Dendritic cell treated with granulocyte-macrophage colony-stimulating factor and Interleukin-4, amounts not matched to agents 40 ng/mL and 50 ng/mL, for 4 days (primary cell): ENCODE results near the gene RINL.
"Not testable (repeated sequence)": the region's sequence is repeated elsewhere in the genome, so short reads cannot be mapped to it uniquely, and the experiment has no call there.

Source experiments
- H3K27ac Mint-ChIP-seq: one replicate; pipeline ENCODE4 v1.8.0; 2022; ENCODE audit warnings: mild to moderate bottlenecking, mixed read lengths
- H3K27me3 Mint-ChIP-seq: one replicate; pipeline ENCODE4 v1.8.0; 2022; ENCODE audit warnings: mild to moderate bottlenecking, mixed read lengths
- H3K36me3 Mint-ChIP-seq: one replicate; pipeline ENCODE4 v1.8.0; 2022; ENCODE audit warnings: low read depth, mixed read lengths
- H3K4me1 Mint-ChIP-seq: one replicate; pipeline ENCODE4 v1.8.0; 2022; ENCODE audit warnings: low read depth, mixed read lengths
- H3K4me3 Mint-ChIP-seq: one replicate; pipeline ENCODE4 v1.8.0; 2022; ENCODE audit warnings: mild to moderate bottlenecking, moderate library complexity, mixed read lengths
- H3K9me3 Mint-ChIP-seq: one replicate; pipeline ENCODE4 v1.8.0; 2022; ENCODE audit warnings: mixed read lengths
- intact Hi-C: fragments of 100-400 bp; cut with micrococcal nuclease; formaldehyde crosslinking; loops from one replicate; pipeline ENCODE4 v1.15.0; 2022

Gene RINL

GRCh38 chr19:38855751-38856150, 22.3 kb downstream of the RINL start:
- H3K9me3 Mint-ChIP-seq, intact Hi-C loops, H3K4me3 Mint-ChIP-seq, H3K27me3 Mint-ChIP-seq, H3K27ac Mint-ChIP-seq: not testable (repeated sequence)
- peaks cover 31% of the 10 kb centered on the region for H3K4me1 Mint-ChIP-seq
- peaks cover 20% of the 10 kb centered on the region for H3K36me3 Mint-ChIP-seq

GRCh38 chr19:38854961-38855360, 23.1 kb downstream of the RINL start:
- Mint-ChIP-seq H3K36me3 (peaks cover 25% of the 10 kb centered on the region), H3K4me1 (peaks cover 31% of the 10 kb centered on the region)
- H3K4me3 Mint-ChIP-seq, H3K27me3 Mint-ChIP-seq, intact Hi-C loops, H3K9me3 Mint-ChIP-seq, H3K27ac Mint-ChIP-seq: not testable (repeated sequence)

GRCh38 chr19:38853214-38853613, 24.9 kb downstream of the RINL start:
- intact Hi-C loops: no loop called here
- Mint-ChIP-seq H3K36me3 (peaks cover 40% of the 10 kb centered on the region), H3K4me3 (peak overlapping the region; percentile 85), H3K27me3 (peaks cover 6% of the 10 kb centered on the region), H3K9me3 (no peaks in the 10 kb centered on the region), H3K27ac (peak overlapping the region; percentile 99), H3K4me1 (peaks cover 40% of the 10 kb centered on the region)

- Mint-ChIP-seq H3K27ac (peak overlapping the region; percentile 99), H3K4me3 (peak overlapping the region; percentile 85), H3K36me3 (peaks cover 48% of the 10 kb centered on the region), H3K27me3 (peaks cover 6% of the 10 kb centered on the region), H3K4me1 (peaks cover 40% of the 10 kb centered on the region), H3K9me3 (no peaks in the 10 kb centered on the region)
- intact Hi-C loops: loop anchor here (1.0 kb wide), 1 partner anchor 17 kb away; no protein-coding TSS in a partner anchor
Measured at GRCh38 chr19:38852231-38853044, 25.6 kb downstream of the RINL start.

GRCh38 chr19:38851622-38852230, 26.3 kb downstream of the RINL start:
- intact Hi-C loops: loop anchor here (1.0 kb wide), 1 partner anchor 18 kb away; no protein-coding TSS in a partner anchor
- Mint-ChIP-seq H3K27ac (peak overlapping the region; percentile 99), H3K9me3 (no peaks in the 10 kb centered on the region), H3K36me3 (peaks cover 55% of the 10 kb centered on the region), H3K4me3 (peak overlapping the region; percentile 88), H3K27me3 (peaks cover 6% of the 10 kb centered on the region), H3K4me1 (peaks cover 37% of the 10 kb centered on the region)

GRCh38 chr19:38850976-38851621, 27.0 kb downstream of the RINL start:
- peak overlapping the region; percentile 99 for H3K27ac Mint-ChIP-seq
- peaks cover 2% of the 10 kb centered on the region for H3K27me3 Mint-ChIP-seq
- no peaks in the 10 kb centered on the region for H3K9me3 Mint-ChIP-seq
- peaks cover 31% of the 10 kb centered on the region for H3K4me1 Mint-ChIP-seq
- intact Hi-C loops: loop anchor here (1.0 kb wide), 1 partner anchor 48 kb away; the partner anchor contains the start of genes NFKBIB and SIRT2
- H3K4me3 Mint-ChIP-seq: peak overlapping the region; percentile 88
- H3K36me3 Mint-ChIP-seq: peaks cover 61% of the 10 kb centered on the region

GRCh38 chr19:38850436-38850975, 27.6 kb downstream of the RINL start:
- H3K36me3 Mint-ChIP-seq: peaks cover 67% of the 10 kb centered on the region
- no peaks in the 10 kb centered on the region for H3K9me3 Mint-ChIP-seq
- peak overlapping the region; percentile 99 for H3K27ac Mint-ChIP-seq
- H3K27me3 Mint-ChIP-seq: no peaks in the 10 kb centered on the region
- H3K4me1 Mint-ChIP-seq: peaks cover 35% of the 10 kb centered on the region
- intact Hi-C loops: loop anchor here (1.0 kb wide), 1 partner anchor 49 kb away; the partner anchor contains the start of genes NFKBIB and SIRT2
- H3K4me3 Mint-ChIP-seq: peak overlapping the region; percentile 88

- intact Hi-C loops: loop anchor here (1.0 to 10.0 kb wide), 3 partner anchors 17 to 115 kb away; partner anchors contain the start of genes NFKBIB and SIRT2
- Mint-ChIP-seq H3K27me3 (no peaks in the 10 kb centered on the region), H3K27ac (peak within 1 kb of the TSS; percentile 99), H3K4me1 (peaks cover 39% of the 10 kb centered on the region), H3K4me3 (peak within 1 kb of the TSS; percentile 88), H3K36me3 (peaks cover 73% of the 10 kb centered on the region), H3K9me3 (no peaks in the 10 kb centered on the region)
Measured at GRCh38 chr19:38849860-38850435, 28.1 kb downstream of the RINL start, which contains the start of gene HNRNPL. Gene HNRNPL (minus strand): TSS chr19:38849986. CDS start chr19:38849966, 20 bp downstream.

- intact Hi-C loops: loop anchor here (1.0 to 10.0 kb wide), 2 partner anchors 16 to 115 kb away; no protein-coding TSS in a partner anchor
- H3K4me3 Mint-ChIP-seq: peak overlapping the region; percentile 88
- peaks cover 43% of the 10 kb centered on the region for H3K4me1 Mint-ChIP-seq
- H3K27ac Mint-ChIP-seq: peak overlapping the region; percentile 99
- peaks cover 79% of the 10 kb centered on the region for H3K36me3 Mint-ChIP-seq
- no peaks in the 10 kb centered on the region for H3K27me3 Mint-ChIP-seq
- H3K9me3 Mint-ChIP-seq: no peaks in the 10 kb centered on the region
Measured at GRCh38 chr19:38849147-38849859, 28.8 kb downstream of the RINL start.

- H3K27ac Mint-ChIP-seq: peak overlapping the region; percentile 99
- H3K9me3 Mint-ChIP-seq: no peaks in the 10 kb centered on the region
- intact Hi-C loops: loop anchor here (1.0 to 10.0 kb wide), 2 partner anchors 15 to 114 kb away; no protein-coding TSS in a partner anchor
- H3K36me3 Mint-ChIP-seq: peaks cover 87% of the 10 kb centered on the region
- peaks cover 51% of the 10 kb centered on the region for H3K4me1 Mint-ChIP-seq
- peak overlapping the region; percentile 88 for H3K4me3 Mint-ChIP-seq
- H3K27me3 Mint-ChIP-seq: no peaks in the 10 kb centered on the region
Measured at GRCh38 chr19:38848299-38849146, 29.6 kb downstream of the RINL start.

- intact Hi-C loops: loop anchor here (10.0 kb wide), 1 partner anchor 111 kb away; no protein-coding TSS in a partner anchor
- Mint-ChIP-seq H3K36me3 (peaks cover 95% of the 10 kb centered on the region), H3K4me3 (no peak overlapping the region), H3K9me3 (no peaks in the 10 kb centered on the region), H3K27me3 (no peaks in the 10 kb centered on the region), H3K4me1 (peaks cover 48% of the 10 kb centered on the region), H3K27ac (no peak overlapping the region)
Measured at GRCh38 chr19:38846097-38846496, 32.0 kb downstream of the RINL start.
